HepG2 (cell line): Measurements from ENCODE around the gene NABP2. TPM values are rescaled to one million over a fixed set of nuclear protein-coding genes. Genes with fewer than 3 reads are reported as not detected.

ENCODE experiments used
- LRRFIP1 ChIP-seq: sonication (generic); formaldehyde crosslinking; conservative IDR thresholded peaks from 2 replicates; pipeline ENCODE4 v1.4.0; 2020; ENCODE audit warnings: missing genetic modification reagents
- MZF1 ChIP-seq: sonication (generic); formaldehyde crosslinking; IDR thresholded peaks from 2 replicates; pipeline ENCODE4 v1.8.1; 2023; ENCODE audit warnings: mild to moderate bottlenecking, missing genetic modification reagents, borderline replicate concordance
- NCOA5 ChIP-seq: sonication (generic); formaldehyde crosslinking; IDR thresholded peaks from 2 replicates; pipeline ENCODE4 v1.4.0; 2020; ENCODE audit warnings: missing genetic modification reagents
- POLR2AphosphoS2 ChIP-seq: IDR thresholded peaks from 2 replicates; pipeline ENCODE4 v1.6.1; 2011; ENCODE audit warnings: low read depth, low read length, improper control_type of control experiment
- RBFOX2 ChIP-seq: fragments of 200-400 bp; formaldehyde crosslinking; IDR thresholded peaks from 2 replicates; pipeline ENCODE4 v1.6.1; 2017; ENCODE audit warnings: low read depth, mild to moderate bottlenecking, low read length
- SETDB1 ChIP-seq: sonication (generic); formaldehyde crosslinking; IDR thresholded peaks from 2 replicates; pipeline ENCODE4 v1.5.1; 2020; ENCODE audit warnings: missing genetic modification reagents, mild to moderate bottlenecking, borderline replicate concordance
- THYN1 ChIP-seq: sonication (generic); formaldehyde crosslinking; IDR thresholded peaks from 2 replicates; pipeline ENCODE4 v1.8.1; 2023; ENCODE audit warnings: low read depth, mild to moderate bottlenecking, moderate library complexity, missing genetic modification reagents, borderline replicate concordance
- UBTF ChIP-seq: sonication (generic); formaldehyde crosslinking; IDR thresholded peaks from 2 replicates; pipeline ENCODE4 v1.4.0; 2020; ENCODE audit warnings: mild to moderate bottlenecking, missing genetic modification reagents
- ZBTB4 ChIP-seq: sonication (generic); formaldehyde crosslinking; IDR thresholded peaks from 2 replicates; pipeline ENCODE4 v1.4.0; 2020; ENCODE audit warnings: missing genetic modification reagents, mild to moderate bottlenecking, borderline replicate concordance
- ZFP91 ChIP-seq: sonication (generic); formaldehyde crosslinking; IDR thresholded peaks from 2 replicates; pipeline ENCODE4 v1.9.0; 2022; ENCODE audit warnings: missing genetic modification reagents, mild to moderate bottlenecking, borderline replicate concordance
- ZKSCAN5 ChIP-seq: sonication (generic); formaldehyde crosslinking; IDR thresholded peaks from 2 replicates; pipeline ENCODE4 v1.5.1; 2020; ENCODE audit warnings: mild to moderate bottlenecking, missing genetic modification reagents
- ZNF18 ChIP-seq: sonication (generic); formaldehyde crosslinking; IDR thresholded peaks from 2 replicates; pipeline ENCODE4 v1.8.0; 2022; ENCODE audit warnings: mild to moderate bottlenecking, missing genetic modification reagents; ENCODE audit not compliant: insufficient replicate concordance
- ZNF30 ChIP-seq: sonication (generic); formaldehyde crosslinking; IDR thresholded peaks from 2 replicates; pipeline ENCODE4 v1.5.0; 2020; ENCODE audit warnings: mild to moderate bottlenecking, missing genetic modification reagents
- ZNF446 ChIP-seq: sonication (generic); formaldehyde crosslinking; IDR thresholded peaks from 2 replicates; pipeline ENCODE4 v1.5.0; 2020; ENCODE audit warnings: mild to moderate bottlenecking, missing genetic modification reagents
- ZNF530 ChIP-seq: sonication (generic); formaldehyde crosslinking; IDR thresholded peaks from 2 replicates; pipeline ENCODE4 v1.5.0; 2020; ENCODE audit warnings: low read depth, mild to moderate bottlenecking, missing genetic modification reagents
- ZNF558 ChIP-seq: sonication (generic); formaldehyde crosslinking; IDR thresholded peaks from 2 replicates; pipeline ENCODE4 v1.9.0; 2022; ENCODE audit warnings: mild to moderate bottlenecking, missing genetic modification reagents, borderline replicate concordance
- ZSCAN31 ChIP-seq: sonication (generic); formaldehyde crosslinking; IDR thresholded peaks from 2 replicates; pipeline ENCODE4 v1.5.0; 2020; ENCODE audit warnings: low read depth, mild to moderate bottlenecking, missing genetic modification reagents
- ZSCAN9 ChIP-seq: IDR thresholded peaks from 2 replicates; pipeline ENCODE4 v1.6.1; 2016; ENCODE audit warnings: borderline replicate concordance
- polyA plus RNA-seq, 8 experiments: library from polyadenylated mRNA; depleted of rRNA in 3 of 8; stranded (reverse) in 7 of 8; unstranded in 1 of 8; fragments of >200 nt; fragmentation: Illumina TruSeq in 4 of 8; extraction: Trizol in 4 of 8; gene quantifications; 2 replicates each; pipeline versions ENCODE4 v1.2.1 to v1.2.3, GENCODE V29; 2011 to 2016; ENCODE audit warnings: low read depth in 4 of 8, missing spikeins in 1 of 8, mixed read lengths in 1 of 8; ENCODE audit not compliant: insufficient read depth in 1 of 8
- total RNA-seq, 5 experiments: library from RNA; depleted of rRNA; stranded (reverse); fragments of >200 nt; fragmentation: Illumina TruSeq; extraction: Trizol; gene quantifications; 2 replicates each; pipeline ENCODE4 v1.2.3, GENCODE V29; 2016; ENCODE audit warnings: low read depth in 1 of 5

The NABP2 gene
- total and polyA plus RNA-seq, 2 of the 13 experiments (the other 11 are each of a cell fraction or from before 2014, with no cell fraction given): 33.2 to 35.5 TPM

GRCh38 chr12:56231184-56231582 is 7.0 kb downstream of the NABP2 start (continued):
- TF ChIP-seq RBFOX2: peak; percentile 54
- TF ChIP-seq ZNF18 (CRISPR knock-in tag): no peak
- no peak for TF ChIP-seq LRRFIP1
- TF ChIP-seq MZF1 (CRISPR knock-in tag): no peak
- no peak for TF ChIP-seq ZNF558
- no peak for TF ChIP-seq NCOA5
- TF ChIP-seq ZFP91: peak; percentile 42; the same call in 1 of the 2 replicates
- no peak for TF ChIP-seq SETDB1 (CRISPR knock-in tag)
- TF ChIP-seq ZNF530 (CRISPR knock-in tag): no peak
- 0 out of 2 replicates have a peak, but pooled peaks have one; percentile 38 for TF ChIP-seq UBTF (CRISPR knock-in tag)
- TF ChIP-seq ZNF30: no peak
- no peak for TF ChIP-seq THYN1 (CRISPR knock-in tag)
- TF ChIP-seq POLR2AphosphoS2: no peak
- TF ChIP-seq ZSCAN31 (CRISPR knock-in tag): no peak
- TF ChIP-seq ZNF446 (CRISPR knock-in tag): 0 out of 2 replicates have a peak, but pooled peaks have one; percentile 28
- no peak for TF ChIP-seq ZSCAN9 (CRISPR knock-in tag)
- TF ChIP-seq ZBTB4 (CRISPR knock-in tag): no peak; the same call in 1 of the 2 replicates
- TF ChIP-seq ZKSCAN5 (CRISPR knock-in tag): no peak
